ENCODE measurements around the gene PHF21B. TPM values are rescaled to one million over a fixed set of nuclear protein-coding genes. Genes with fewer than 3 reads are reported as not detected.

The PHF21B gene
- total and polyA plus RNA-seq, 2 donors (not counting 1 experiment from before 2014, with no cell fraction given) = 0.17 TPM; not detected in 1

DNA sequence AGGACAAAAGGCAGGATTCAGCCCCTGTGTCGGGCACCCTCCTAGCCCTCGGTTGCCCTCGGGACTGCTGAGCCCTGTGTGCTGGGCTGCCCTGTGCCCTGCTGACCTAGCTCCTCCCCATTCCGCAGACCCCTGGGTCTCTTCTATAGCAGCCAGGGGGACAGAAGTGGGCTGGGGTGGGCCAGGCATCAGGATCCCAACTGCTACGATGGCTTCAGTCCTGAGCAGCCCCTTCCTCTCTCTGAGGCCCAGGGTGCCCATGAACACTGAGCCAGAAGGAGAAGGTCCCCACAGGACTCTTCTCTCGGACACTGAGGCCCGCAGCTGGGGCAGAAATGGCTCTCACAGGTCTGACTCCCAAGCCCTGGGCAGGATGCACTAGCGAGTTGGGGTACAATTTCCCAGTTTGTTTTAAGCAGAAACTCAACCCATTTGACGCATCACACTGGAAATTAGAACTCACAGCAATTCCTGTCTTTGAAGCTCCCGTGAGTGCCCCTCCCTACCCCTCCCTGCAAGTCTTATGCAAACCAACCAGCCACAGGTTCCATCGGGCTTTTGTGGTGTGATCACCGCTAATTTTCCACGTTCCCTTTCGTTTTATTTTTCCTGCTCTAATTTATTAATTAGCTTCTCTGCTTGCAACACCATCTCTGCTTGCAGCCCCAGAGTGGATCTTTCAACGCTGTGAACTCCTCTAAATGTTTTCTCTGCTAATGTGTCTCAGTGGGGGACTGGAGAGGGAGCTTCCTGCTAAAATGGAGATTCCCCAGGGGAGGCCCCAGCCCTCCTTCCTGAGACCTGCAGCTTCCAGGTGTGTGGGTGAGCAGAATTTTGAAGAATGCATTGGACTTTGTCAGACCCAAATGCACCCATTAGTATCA lies 56.7 kb downstream of the PHF21B start:
- no peaks in the 10 kb centered on the region for H3K27me3 ChIP-seq (ENCODE audit: control insufficient read depth, insufficient read depth, low read length)
- H3K4me2 ChIP-seq (ENCODE audit: extremely low read depth, insufficient read depth, low read length) = no peak overlapping the region
- no peak overlapping the region for H3K4me3 ChIP-seq (replicated peaks in 1 of 4; ENCODE audit: control extremely low read depth in 1 of 4, insufficient read depth in 1 of 4, low read depth in 3 of 4, low read length in 4 of 4)
- no peak overlapping the region for H3K27ac ChIP-seq (ENCODE audit: insufficient read depth, low read length)
- no peaks in the 10 kb centered on the region for H4K20me1 ChIP-seq (ENCODE audit: control insufficient read depth, extremely low read depth, insufficient read depth, low read length)
- H3K9me3 ChIP-seq (ENCODE audit: control insufficient read depth, insufficient read depth, low read depth, low read length) = no peaks in the 10 kb centered on the region
- no peak overlapping the region for H3K9ac ChIP-seq (ENCODE audit: insufficient read depth, low read length)
- H2AFZ ChIP-seq (ENCODE audit: low read length) = no peak overlapping the region
- TF ChIP-seq, protein P1, sequence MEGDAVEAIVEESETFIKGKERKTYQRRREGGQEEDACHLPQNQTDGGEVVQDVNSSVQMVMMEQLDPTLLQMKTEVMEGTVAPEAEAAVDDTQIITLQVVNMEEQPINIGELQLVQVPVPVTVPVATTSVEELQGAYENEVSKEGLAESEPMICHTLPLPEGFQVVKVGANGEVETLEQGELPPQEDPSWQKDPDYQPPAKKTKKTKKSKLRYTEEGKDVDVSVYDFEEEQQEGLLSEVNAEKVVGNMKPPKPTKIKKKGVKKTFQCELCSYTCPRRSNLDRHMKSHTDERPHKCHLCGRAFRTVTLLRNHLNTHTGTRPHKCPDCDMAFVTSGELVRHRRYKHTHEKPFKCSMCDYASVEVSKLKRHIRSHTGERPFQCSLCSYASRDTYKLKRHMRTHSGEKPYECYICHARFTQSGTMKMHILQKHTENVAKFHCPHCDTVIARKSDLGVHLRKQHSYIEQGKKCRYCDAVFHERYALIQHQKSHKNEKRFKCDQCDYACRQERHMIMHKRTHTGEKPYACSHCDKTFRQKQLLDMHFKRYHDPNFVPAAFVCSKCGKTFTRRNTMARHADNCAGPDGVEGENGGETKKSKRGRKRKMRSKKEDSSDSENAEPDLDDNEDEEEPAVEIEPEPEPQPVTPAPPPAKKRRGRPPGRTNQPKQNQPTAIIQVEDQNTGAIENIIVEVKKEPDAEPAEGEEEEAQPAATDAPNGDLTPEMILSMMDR (conservative IDR thresholded peaks at IDR 0.05 in 1 of 2, IDR thresholded peaks at IDR 0.05 in 1 of 2; ENCODE audit: low read depth in 1 of 2, low read length in 2 of 2) = no peak
- TF ChIP-seq EZH2 (IDR thresholded peaks at IDR 0.05; ENCODE audit: low read length, missing control alignments) = no peak
- no peaks in the 10 kb centered on the region for H3K36me3 ChIP-seq (ENCODE audit: control insufficient read depth, insufficient read depth, low read length)
- H3K4me1 ChIP-seq (ENCODE audit: control insufficient read depth, extremely low read depth, insufficient read depth, low read length) = no peaks in the 10 kb centered on the region
- DNase-seq (ENCODE audit: low read depth in 2 of 2) = no peak
- no peaks in the 10 kb centered on the region for H3K79me2 ChIP-seq (ENCODE audit: control insufficient read depth, insufficient read depth, low read length)

- no peaks in the 10 kb centered on the region for H3K4me1 ChIP-seq (ENCODE audit: control insufficient read depth, extremely low read depth, insufficient read depth, low read length)
- H3K4me2 ChIP-seq (ENCODE audit: extremely low read depth, insufficient read depth, low read length) = no peak overlapping the region
- no peaks in the 10 kb centered on the region for H3K36me3 ChIP-seq (ENCODE audit: control insufficient read depth, insufficient read depth, low read length)
- H3K27ac ChIP-seq (ENCODE audit: insufficient read depth, low read length) = no peak overlapping the region
- DNase-seq (ENCODE audit: low read depth in 2 of 2) = no peak
- H3K9me3 ChIP-seq (ENCODE audit: control insufficient read depth, insufficient read depth, low read depth, low read length) = no peaks in the 10 kb centered on the region
- H4K20me1 ChIP-seq (ENCODE audit: control insufficient read depth, extremely low read depth, insufficient read depth, low read length) = no peaks in the 10 kb centered on the region
- no peak overlapping the region for H2AFZ ChIP-seq (ENCODE audit: low read length)
- H3K27me3 ChIP-seq (ENCODE audit: control insufficient read depth, insufficient read depth, low read length) = no peaks in the 10 kb centered on the region
- no peak for TF ChIP-seq EZH2 (IDR thresholded peaks at IDR 0.05; ENCODE audit: low read length, missing control alignments)
- TF ChIP-seq, protein P1 (conservative IDR thresholded peaks at IDR 0.05 in 1 of 2, IDR thresholded peaks at IDR 0.05 in 1 of 2; ENCODE audit: low read depth in 1 of 2, low read length in 2 of 2) = no peak
- H3K4me3 ChIP-seq (replicated peaks in 1 of 4; ENCODE audit: control extremely low read depth in 1 of 4, insufficient read depth in 1 of 4, low read depth in 3 of 4, low read length in 4 of 4) = no peak overlapping the region
- H3K79me2 ChIP-seq (ENCODE audit: control insufficient read depth, insufficient read depth, low read length) = no peaks in the 10 kb centered on the region
- no peak overlapping the region for H3K9ac ChIP-seq (ENCODE audit: insufficient read depth, low read length)
Observed at GRCh38 chr22:44951510-44951816, 58.3 kb downstream of the PHF21B start.

GRCh38 chr22:44950806-44951509 lies 58.8 kb downstream of the PHF21B start:
- Histone ChIP-seq H3K79me2 (ENCODE audit: control insufficient read depth, insufficient read depth, low read length) (no peaks in the 10 kb centered on the region), H3K4me1 (ENCODE audit: control insufficient read depth, extremely low read depth, insufficient read depth, low read length) (no peaks in the 10 kb centered on the region), H4K20me1 (ENCODE audit: control insufficient read depth, extremely low read depth, insufficient read depth, low read length) (no peaks in the 10 kb centered on the region), H3K4me3 (replicated peaks in 1 of 4; ENCODE audit: control extremely low read depth in 1 of 4, insufficient read depth in 1 of 4, low read depth in 3 of 4, low read length in 4 of 4) (no peak overlapping the region), H3K36me3 (ENCODE audit: control insufficient read depth, insufficient read depth, low read length) (no peaks in the 10 kb centered on the region), H3K27me3 (ENCODE audit: control insufficient read depth, insufficient read depth, low read length) (no peaks in the 10 kb centered on the region), H3K9ac (ENCODE audit: insufficient read depth, low read length) (no peak overlapping the region), H3K9me3 (ENCODE audit: control insufficient read depth, insufficient read depth, low read depth, low read length) (no peaks in the 10 kb centered on the region), H3K27ac (ENCODE audit: insufficient read depth, low read length) (no peak overlapping the region), H2AFZ (ENCODE audit: low read length) (no peak overlapping the region), H3K4me2 (ENCODE audit: extremely low read depth, insufficient read depth, low read length) (no peak overlapping the region)
- TF ChIP-seq EZH2 (IDR thresholded peaks at IDR 0.05; ENCODE audit: low read length, missing control alignments) = no peak
- TF ChIP-seq, protein P1 (conservative IDR thresholded peaks at IDR 0.05 in 1 of 2, IDR thresholded peaks at IDR 0.05 in 1 of 2; ENCODE audit: low read depth in 1 of 2, low read length in 2 of 2) = no peak
- DNase-seq (ENCODE audit: low read depth in 2 of 2) = no peak
